ENCODE measurements around the gene WDR70. TPM values are rescaled to one million over a fixed set of nuclear protein-coding genes. Genes with fewer than 3 reads are reported as not detected.

Gene WDR70
- total and polyA plus RNA-seq, 7 donors, result 8.4 to 36.4 (median 25.5) TPM

GRCh38 chr5:37715361-37715760, 336.2 kb downstream of the WDR70 start:
- Histone ChIP-seq H3K27me3 (no peaks in the 10 kb centered on the region), H3K27ac (no peak overlapping the region), H3K36me3 (no peaks in the 10 kb centered on the region), H3K4me1 (peaks cover 0 to 49% (median 28%) of the 10 kb centered on the region in 4 donors), H3K9me3 (no peaks in the 10 kb centered on the region), H3K4me3 (no peak overlapping the region)
- no peak for DNase-seq
- TF ChIP-seq POLR2AphosphoS5 (IDR thresholded peaks at IDR 0.05), result no peak
- no peak for TF ChIP-seq POLR2A (IDR thresholded peaks at IDR 0.05)
- TF ChIP-seq, protein P1, sequence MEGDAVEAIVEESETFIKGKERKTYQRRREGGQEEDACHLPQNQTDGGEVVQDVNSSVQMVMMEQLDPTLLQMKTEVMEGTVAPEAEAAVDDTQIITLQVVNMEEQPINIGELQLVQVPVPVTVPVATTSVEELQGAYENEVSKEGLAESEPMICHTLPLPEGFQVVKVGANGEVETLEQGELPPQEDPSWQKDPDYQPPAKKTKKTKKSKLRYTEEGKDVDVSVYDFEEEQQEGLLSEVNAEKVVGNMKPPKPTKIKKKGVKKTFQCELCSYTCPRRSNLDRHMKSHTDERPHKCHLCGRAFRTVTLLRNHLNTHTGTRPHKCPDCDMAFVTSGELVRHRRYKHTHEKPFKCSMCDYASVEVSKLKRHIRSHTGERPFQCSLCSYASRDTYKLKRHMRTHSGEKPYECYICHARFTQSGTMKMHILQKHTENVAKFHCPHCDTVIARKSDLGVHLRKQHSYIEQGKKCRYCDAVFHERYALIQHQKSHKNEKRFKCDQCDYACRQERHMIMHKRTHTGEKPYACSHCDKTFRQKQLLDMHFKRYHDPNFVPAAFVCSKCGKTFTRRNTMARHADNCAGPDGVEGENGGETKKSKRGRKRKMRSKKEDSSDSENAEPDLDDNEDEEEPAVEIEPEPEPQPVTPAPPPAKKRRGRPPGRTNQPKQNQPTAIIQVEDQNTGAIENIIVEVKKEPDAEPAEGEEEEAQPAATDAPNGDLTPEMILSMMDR (IDR thresholded peaks at IDR 0.05), result no peak
- no peak for TF ChIP-seq EP300 (IDR thresholded peaks at IDR 0.05)
- intact Hi-C loops (cut with DNase I), result loop anchor here (5.0 kb wide), 1 partner anchor 122 kb away; no protein-coding TSS in a partner anchor

GRCh38 chr5:37715992-37716391, 336.9 kb downstream of the WDR70 start:
- Histone ChIP-seq H3K4me3 (no peak overlapping the region), H3K9me3 (no peaks in the 10 kb centered on the region), H3K27ac (no peak overlapping the region), H3K36me3 (no peaks in the 10 kb centered on the region), H3K27me3 (no peaks in the 10 kb centered on the region), H3K4me1 (peaks cover 0 to 50% (median 25%) of the 10 kb centered on the region in 4 donors)
- intact Hi-C loops (cut with DNase I), result loop anchor here (5.0 kb wide), 1 partner anchor 121 kb away; no protein-coding TSS in a partner anchor
- DNase-seq, result no peak
- TF ChIP-seq EP300 (IDR thresholded peaks at IDR 0.05) (no peak), POLR2AphosphoS5 (IDR thresholded peaks at IDR 0.05) (no peak), POLR2A (IDR thresholded peaks at IDR 0.05) (no peak)
- TF ChIP-seq, protein P1 (IDR thresholded peaks at IDR 0.05), result no peak
- 85 to 87% methylated on average over 5 of the region's 5 CpGs for WGBS, 2 donors

GRCh38 chr5:37716405-37716804, 337.3 kb downstream of the WDR70 start:
- DNase-seq, result no peak
- no peak for TF ChIP-seq EP300 (IDR thresholded peaks at IDR 0.05)
- TF ChIP-seq, protein P1 (IDR thresholded peaks at IDR 0.05), result no peak
- TF ChIP-seq POLR2A (IDR thresholded peaks at IDR 0.05), result no peak
- no peak for TF ChIP-seq POLR2AphosphoS5 (IDR thresholded peaks at IDR 0.05)
- no peaks in the 10 kb centered on the region for H3K27me3 ChIP-seq
- intact Hi-C loops (cut with DNase I), result loop anchor here (5.0 kb wide), 1 partner anchor 121 kb away; no protein-coding TSS in a partner anchor
- no peaks in the 10 kb centered on the region for H3K36me3 ChIP-seq
- H3K27ac ChIP-seq, result peak overlapping the region in 1 of 4 donors; percentile 72
- peaks cover 0 to 50% (median 22%) of the 10 kb centered on the region in 4 donors for H3K4me1 ChIP-seq
- WGBS, 2 donors, result 85 to 95% methylated on average over 1 of the region's 1 CpG
- H3K4me3 ChIP-seq, result no peak overlapping the region
- no peaks in the 10 kb centered on the region for H3K9me3 ChIP-seq

DNA sequence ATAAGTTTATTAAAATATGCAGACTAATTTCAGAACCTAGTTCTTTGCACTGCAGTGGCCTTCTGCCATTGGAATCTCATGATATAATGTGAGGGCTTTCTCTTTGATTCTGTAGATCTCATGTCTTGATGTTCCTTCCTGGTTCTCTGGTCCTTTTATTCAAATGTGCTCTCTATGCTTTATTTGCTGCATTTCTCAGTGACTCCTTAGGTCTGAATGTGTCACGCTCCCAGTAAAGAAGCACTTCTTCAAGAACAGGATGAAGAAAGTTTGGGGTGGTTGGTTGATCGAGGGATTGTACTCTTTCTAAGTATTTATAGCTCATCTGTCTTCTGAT, 338.1 kb downstream of the WDR70 start:
- no peak for DNase-seq
- no peaks in the 10 kb centered on the region for H3K9me3 ChIP-seq
- H3K27me3 ChIP-seq, result no peaks in the 10 kb centered on the region
- no peaks in the 10 kb centered on the region for H3K36me3 ChIP-seq
- peaks cover 0 to 50% (median 22%) of the 10 kb centered on the region in 4 donors for H3K4me1 ChIP-seq
- H3K27ac ChIP-seq, result peak overlapping the region; percentile 46 to 76 (median 60)
- no peak overlapping the region for H3K4me3 ChIP-seq
- TF ChIP-seq POLR2AphosphoS5 (IDR thresholded peaks at IDR 0.05), result no peak
- TF ChIP-seq, protein P1 (IDR thresholded peaks at IDR 0.05), result no peak
- no peak for TF ChIP-seq POLR2A (IDR thresholded peaks at IDR 0.05)
- TF ChIP-seq EP300 (IDR thresholded peaks at IDR 0.05), result no peak
- 12 to 50% methylated on average over 2 of the region's 2 CpGs for WGBS, 2 donors
- intact Hi-C loops (cut with DNase I), result loop anchor here (5.0 kb wide), 1 partner anchor 120 kb away; no protein-coding TSS in a partner anchor

Measured in sigmoid colon (tissue), 7 donors.